WTC11 (cell line): ENCODE data around the gene SLC6A1. TPM values are rescaled to one million over a fixed set of nuclear protein-coding genes. Genes with fewer than 3 reads are reported as not detected.

Source experiments
- ATAC-seq: fragments of 200-7000 bp; cut with Tn5 transposase; 2 replicates; pipeline ENCODE4 v1.10.0; 2021; ENCODE audit warnings: mild to moderate bottlenecking, moderate library complexity
- CTCF ChIA-PET: fragments of 300-600 bp; sonication (Branson Sonifier 250); formaldehyde crosslinking; loops from one replicate; lab custom pipeline; 2021; ENCODE audit warnings: antibody characterized with exemption; lab: Charles Lee
- POLR2A ChIA-PET: fragments of 350-600 bp; sonication (Branson Sonifier 250); formaldehyde crosslinking; loops from one replicate; lab custom pipeline; 2021; ENCODE audit warnings: antibody characterized with exemption; lab: Charles Lee
- DNase-seq: peaks from one replicate; pipeline ENCODE4 v3.0.0; 2021; ENCODE audit warnings: low spot score
- H3K27ac Mint-ChIP-seq: 2 replicates; pipeline ENCODE4 v1.8.0; 2021; ENCODE audit warnings: mixed read lengths
- H3K27me3 Mint-ChIP-seq: 2 replicates; pipeline ENCODE4 v1.8.0; 2021; ENCODE audit warnings: low read depth, mild to moderate bottlenecking, moderate library complexity, mixed read lengths
- H3K36me3 Mint-ChIP-seq: 2 replicates; pipeline ENCODE4 v1.8.0; 2021; ENCODE audit warnings: mixed read lengths
- H3K4me1 Mint-ChIP-seq: 2 replicates; pipeline ENCODE4 v1.8.0; 2022; ENCODE audit warnings: mixed read lengths
- H3K4me3 Mint-ChIP-seq: 2 replicates; pipeline ENCODE4 v1.8.0; 2021; ENCODE audit warnings: mild to moderate bottlenecking, moderate library complexity, mixed read lengths
- H3K9me3 Mint-ChIP-seq: 2 replicates; pipeline ENCODE4 v1.8.0; 2021; ENCODE audit warnings: mixed read lengths
- CREB1 ChIP-seq: sonication (generic); formaldehyde crosslinking; IDR thresholded peaks from 2 replicates; pipeline ENCODE4 v1.8.0; 2023; ENCODE audit warnings: mild to moderate bottlenecking, missing genetic modification reagents
- CREM ChIP-seq: sonication (generic); formaldehyde crosslinking; IDR thresholded peaks from 2 replicates; pipeline ENCODE4 v1.8.1; 2022; ENCODE audit warnings: mild to moderate bottlenecking, missing genetic modification reagents, moderate library complexity
- JAZF1 ChIP-seq: fragments of 250-450 bp; sonication (Bioruptor Pico); IDR thresholded peaks from 2 replicates; pipeline ENCODE4 v1.9.0; 2021; ENCODE audit warnings: moderate library complexity, mild to moderate bottlenecking, inconsistent platforms
- MXD4 ChIP-seq: fragments of 250-450 bp; sonication (Bioruptor Pico); IDR thresholded peaks from 2 replicates; pipeline ENCODE4 v1.8.0; 2021; ENCODE audit warnings: mild to moderate bottlenecking, moderate library complexity, borderline replicate concordance
- NR2C2 ChIP-seq: sonication (generic); formaldehyde crosslinking; IDR thresholded peaks from 2 replicates; pipeline ENCODE4 v1.8.0; 2022; ENCODE audit warnings: mild to moderate bottlenecking, missing genetic modification reagents
- NR3C1 ChIP-seq: sonication (generic); formaldehyde crosslinking; conservative IDR thresholded peaks from 2 replicates; pipeline ENCODE4 v1.8.1; 2023; ENCODE audit warnings: low read depth, mild to moderate bottlenecking, missing genetic modification reagents
- ZNF416 ChIP-seq: fragments of 250-450 bp; sonication (Bioruptor Pico); IDR thresholded peaks from 2 replicates; pipeline ENCODE4 v1.9.0; 2021; ENCODE audit warnings: mild to moderate bottlenecking, inconsistent platforms
- total RNA-seq: library from RNA; stranded (reverse); gene quantifications from 3 replicates; pipeline ENCODE4 v1.2.3, GENCODE V29; 2021
- TF ChIP-seq, protein P1 (sequence below): sonication (generic); formaldehyde crosslinking; IDR thresholded peaks from 2 replicates; pipeline ENCODE4 v1.8.0; 2023; ENCODE audit warnings: mild to moderate bottlenecking, missing genetic modification reagents
- TF ChIP-seq, protein P2 (sequence below): fragments of 200-600 bp; IDR thresholded peaks from 2 replicates; pipeline ENCODE4 v1.8.0; 2022; ENCODE audit warnings: antibody characterized with exemption
- TF ChIP-seq, protein P3 (sequence below): sonication (generic); formaldehyde crosslinking; IDR thresholded peaks from 2 replicates; pipeline ENCODE4 v1.8.0; 2022; ENCODE audit warnings: mild to moderate bottlenecking, missing genetic modification reagents
- TF ChIP-seq, protein P4 (sequence below): sonication (generic); formaldehyde crosslinking; IDR thresholded peaks from 2 replicates; pipeline ENCODE4 v1.8.1; 2023; ENCODE audit warnings: mild to moderate bottlenecking, missing genetic modification reagents
- TF ChIP-seq, protein P5 (sequence below): sonication (generic); formaldehyde crosslinking; IDR thresholded peaks from 2 replicates; pipeline ENCODE4 v1.8.1; 2022; ENCODE audit warnings: low read depth, mild to moderate bottlenecking, moderate library complexity, missing genetic modification reagents, borderline replicate concordance
- TF ChIP-seq, protein P6 (sequence below): fragments of 250-450 bp; sonication (Bioruptor Pico); IDR thresholded peaks from 2 replicates; pipeline ENCODE4 v1.9.0; 2021; ENCODE audit warnings: mild to moderate bottlenecking
- TF ChIP-seq, protein P7 (sequence below): fragments of 250-450 bp; sonication (Bioruptor Pico); conservative IDR thresholded peaks from 2 replicates; pipeline ENCODE4 v1.9.0; 2021; ENCODE audit warnings: mild to moderate bottlenecking

SLC6A1 gene
- total RNA-seq, 1 experiment from 2014 or later = 0.72 TPM

DNA sequence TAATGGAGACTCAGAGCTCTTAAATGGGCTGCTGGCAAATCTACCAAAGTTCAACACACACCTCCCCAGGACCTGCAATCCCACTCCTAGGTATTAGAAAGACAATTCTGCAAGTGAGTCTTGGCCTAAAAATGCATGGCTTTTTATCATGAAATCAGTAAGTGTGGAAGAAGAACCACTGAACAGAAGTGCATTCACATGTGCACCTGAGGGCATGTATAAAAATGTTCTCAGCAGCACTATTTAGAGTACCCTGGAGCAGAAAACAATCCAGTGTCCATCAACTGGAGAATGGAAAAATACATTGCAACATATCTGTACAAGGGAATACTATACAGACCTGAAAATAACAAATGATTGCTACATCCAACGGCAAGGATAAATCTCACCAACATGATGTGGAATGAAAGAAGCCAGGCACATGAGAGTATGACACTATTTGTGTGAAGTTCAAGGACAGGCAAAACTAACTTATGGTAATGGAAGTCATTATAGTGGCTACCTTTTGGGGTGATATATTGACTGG lies 8.1 kb upstream of the SLC6A1 start (continued):
- TF ChIP-seq, protein P1, sequence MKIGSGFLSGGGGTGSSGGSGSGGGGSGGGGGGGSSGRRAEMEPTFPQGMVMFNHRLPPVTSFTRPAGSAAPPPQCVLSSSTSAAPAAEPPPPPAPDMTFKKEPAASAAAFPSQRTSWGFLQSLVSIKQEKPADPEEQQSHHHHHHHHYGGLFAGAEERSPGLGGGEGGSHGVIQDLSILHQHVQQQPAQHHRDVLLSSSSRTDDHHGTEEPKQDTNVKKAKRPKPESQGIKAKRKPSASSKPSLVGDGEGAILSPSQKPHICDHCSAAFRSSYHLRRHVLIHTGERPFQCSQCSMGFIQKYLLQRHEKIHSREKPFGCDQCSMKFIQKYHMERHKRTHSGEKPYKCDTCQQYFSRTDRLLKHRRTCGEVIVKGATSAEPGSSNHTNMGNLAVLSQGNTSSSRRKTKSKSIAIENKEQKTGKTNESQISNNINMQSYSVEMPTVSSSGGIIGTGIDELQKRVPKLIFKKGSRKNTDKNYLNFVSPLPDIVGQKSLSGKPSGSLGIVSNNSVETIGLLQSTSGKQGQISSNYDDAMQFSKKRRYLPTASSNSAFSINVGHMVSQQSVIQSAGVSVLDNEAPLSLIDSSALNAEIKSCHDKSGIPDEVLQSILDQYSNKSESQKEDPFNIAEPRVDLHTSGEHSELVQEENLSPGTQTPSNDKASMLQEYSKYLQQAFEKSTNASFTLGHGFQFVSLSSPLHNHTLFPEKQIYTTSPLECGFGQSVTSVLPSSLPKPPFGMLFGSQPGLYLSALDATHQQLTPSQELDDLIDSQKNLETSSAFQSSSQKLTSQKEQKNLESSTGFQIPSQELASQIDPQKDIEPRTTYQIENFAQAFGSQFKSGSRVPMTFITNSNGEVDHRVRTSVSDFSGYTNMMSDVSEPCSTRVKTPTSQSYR (CRISPR knock-in tag) = no peak

DNA sequence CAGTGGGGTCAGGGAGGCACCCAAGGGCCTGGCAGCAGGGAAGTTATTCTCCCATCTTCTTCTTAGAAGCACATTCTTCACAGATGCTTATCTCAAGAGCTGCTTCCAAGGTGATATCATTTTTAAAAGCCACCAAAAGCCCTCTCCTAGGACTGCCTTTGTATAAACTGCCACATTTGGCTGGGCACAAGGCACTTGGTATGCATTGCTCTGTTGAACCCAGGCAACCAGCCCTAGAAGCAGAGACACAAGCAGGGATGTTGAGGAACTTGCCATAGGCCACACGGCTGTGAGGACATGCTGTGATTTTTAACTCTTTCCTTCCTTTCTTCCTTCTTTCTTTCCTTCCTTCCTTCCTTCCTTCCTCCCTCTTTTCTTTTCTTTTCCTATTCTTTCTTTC lies 7.4 kb upstream of the SLC6A1 start:
- no peaks in the 10 kb centered on the region for H3K36me3 Mint-ChIP-seq
- peaks cover 30% of the 10 kb centered on the region for H3K27me3 Mint-ChIP-seq
- POLR2A ChIA-PET = no interaction called here
- no peak overlapping the region for H3K4me3 Mint-ChIP-seq
- CTCF ChIA-PET = interaction anchor here (0.8 to 2.6 kb wide), 4 partner anchors 24 to 43 kb away, joined by 3 to 7 read pairs (median 4); no protein-coding TSS in a partner anchor
- no peak overlapping the region for H3K27ac Mint-ChIP-seq
- H3K9me3 Mint-ChIP-seq = peaks cover 2% of the 10 kb centered on the region; the same call in 1 of the 2 replicates
- TF ChIP-seq JAZF1 (CRISPR knock-in tag) = no peak
- TF ChIP-seq, protein P2, sequence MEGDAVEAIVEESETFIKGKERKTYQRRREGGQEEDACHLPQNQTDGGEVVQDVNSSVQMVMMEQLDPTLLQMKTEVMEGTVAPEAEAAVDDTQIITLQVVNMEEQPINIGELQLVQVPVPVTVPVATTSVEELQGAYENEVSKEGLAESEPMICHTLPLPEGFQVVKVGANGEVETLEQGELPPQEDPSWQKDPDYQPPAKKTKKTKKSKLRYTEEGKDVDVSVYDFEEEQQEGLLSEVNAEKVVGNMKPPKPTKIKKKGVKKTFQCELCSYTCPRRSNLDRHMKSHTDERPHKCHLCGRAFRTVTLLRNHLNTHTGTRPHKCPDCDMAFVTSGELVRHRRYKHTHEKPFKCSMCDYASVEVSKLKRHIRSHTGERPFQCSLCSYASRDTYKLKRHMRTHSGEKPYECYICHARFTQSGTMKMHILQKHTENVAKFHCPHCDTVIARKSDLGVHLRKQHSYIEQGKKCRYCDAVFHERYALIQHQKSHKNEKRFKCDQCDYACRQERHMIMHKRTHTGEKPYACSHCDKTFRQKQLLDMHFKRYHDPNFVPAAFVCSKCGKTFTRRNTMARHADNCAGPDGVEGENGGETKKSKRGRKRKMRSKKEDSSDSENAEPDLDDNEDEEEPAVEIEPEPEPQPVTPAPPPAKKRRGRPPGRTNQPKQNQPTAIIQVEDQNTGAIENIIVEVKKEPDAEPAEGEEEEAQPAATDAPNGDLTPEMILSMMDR = no peak
- TF ChIP-seq NR3C1 (CRISPR knock-in tag) = no peak
- no peak for TF ChIP-seq CREM (CRISPR knock-in tag)
- TF ChIP-seq, protein P3, sequence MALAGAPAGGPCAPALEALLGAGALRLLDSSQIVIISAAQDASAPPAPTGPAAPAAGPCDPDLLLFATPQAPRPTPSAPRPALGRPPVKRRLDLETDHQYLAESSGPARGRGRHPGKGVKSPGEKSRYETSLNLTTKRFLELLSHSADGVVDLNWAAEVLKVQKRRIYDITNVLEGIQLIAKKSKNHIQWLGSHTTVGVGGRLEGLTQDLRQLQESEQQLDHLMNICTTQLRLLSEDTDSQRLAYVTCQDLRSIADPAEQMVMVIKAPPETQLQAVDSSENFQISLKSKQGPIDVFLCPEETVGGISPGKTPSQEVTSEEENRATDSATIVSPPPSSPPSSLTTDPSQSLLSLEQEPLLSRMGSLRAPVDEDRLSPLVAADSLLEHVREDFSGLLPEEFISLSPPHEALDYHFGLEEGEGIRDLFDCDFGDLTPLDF (CRISPR knock-in tag) = no peak
- TF ChIP-seq, protein P4, sequence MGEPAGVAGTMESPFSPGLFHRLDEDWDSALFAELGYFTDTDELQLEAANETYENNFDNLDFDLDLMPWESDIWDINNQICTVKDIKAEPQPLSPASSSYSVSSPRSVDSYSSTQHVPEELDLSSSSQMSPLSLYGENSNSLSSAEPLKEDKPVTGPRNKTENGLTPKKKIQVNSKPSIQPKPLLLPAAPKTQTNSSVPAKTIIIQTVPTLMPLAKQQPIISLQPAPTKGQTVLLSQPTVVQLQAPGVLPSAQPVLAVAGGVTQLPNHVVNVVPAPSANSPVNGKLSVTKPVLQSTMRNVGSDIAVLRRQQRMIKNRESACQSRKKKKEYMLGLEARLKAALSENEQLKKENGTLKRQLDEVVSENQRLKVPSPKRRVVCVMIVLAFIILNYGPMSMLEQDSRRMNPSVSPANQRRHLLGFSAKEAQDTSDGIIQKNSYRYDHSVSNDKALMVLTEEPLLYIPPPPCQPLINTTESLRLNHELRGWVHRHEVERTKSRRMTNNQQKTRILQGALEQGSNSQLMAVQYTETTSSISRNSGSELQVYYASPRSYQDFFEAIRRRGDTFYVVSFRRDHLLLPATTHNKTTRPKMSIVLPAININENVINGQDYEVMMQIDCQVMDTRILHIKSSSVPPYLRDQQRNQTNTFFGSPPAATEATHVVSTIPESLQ (CRISPR knock-in tag) = no peak
- TF ChIP-seq, protein P5, sequence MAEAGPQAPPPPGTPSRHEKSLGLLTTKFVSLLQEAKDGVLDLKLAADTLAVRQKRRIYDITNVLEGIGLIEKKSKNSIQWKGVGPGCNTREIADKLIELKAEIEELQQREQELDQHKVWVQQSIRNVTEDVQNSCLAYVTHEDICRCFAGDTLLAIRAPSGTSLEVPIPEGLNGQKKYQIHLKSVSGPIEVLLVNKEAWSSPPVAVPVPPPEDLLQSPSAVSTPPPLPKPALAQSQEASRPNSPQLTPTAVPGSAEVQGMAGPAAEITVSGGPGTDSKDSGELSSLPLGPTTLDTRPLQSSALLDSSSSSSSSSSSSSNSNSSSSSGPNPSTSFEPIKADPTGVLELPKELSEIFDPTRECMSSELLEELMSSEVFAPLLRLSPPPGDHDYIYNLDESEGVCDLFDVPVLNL (CRISPR knock-in tag) = no peak
- ATAC-seq (no peak), DNase-seq (no peak)
- peaks cover 23% of the 10 kb centered on the region for H3K4me1 Mint-ChIP-seq

DNA sequence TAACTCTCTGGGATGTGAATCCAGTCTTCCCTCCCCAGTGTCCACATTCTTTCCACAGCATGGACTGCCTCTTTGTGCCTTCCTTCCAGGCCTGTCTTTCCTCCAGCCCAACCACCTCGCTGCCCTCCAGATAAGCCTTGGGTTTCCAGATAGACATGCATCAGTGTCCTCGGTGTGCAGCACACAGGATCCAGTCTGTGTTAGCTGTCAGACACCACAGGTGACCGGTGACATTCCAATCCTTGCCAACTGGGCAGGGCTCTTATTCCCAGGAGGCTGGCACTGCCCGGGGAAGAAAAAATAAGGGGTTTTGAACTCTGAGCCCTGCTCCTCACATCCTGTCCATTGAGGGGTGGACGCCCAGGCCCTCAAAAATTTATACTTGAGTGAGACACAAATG lies 6.0 kb upstream of the SLC6A1 start:
- POLR2A ChIA-PET = no interaction called here
- CTCF ChIA-PET = interaction anchor here (1.5 to 2.6 kb wide), 2 partner anchors 41 to 44 kb away, joined by 5 to 7 read pairs; no protein-coding TSS in a partner anchor
- peaks cover 36% of the 10 kb centered on the region for H3K27me3 Mint-ChIP-seq
- ATAC-seq (no peak), DNase-seq (no peak)
- peaks cover 6% of the 10 kb centered on the region; the same call in 1 of the 2 replicates for H3K9me3 Mint-ChIP-seq
- H3K27ac Mint-ChIP-seq = no peak overlapping the region
- peaks cover 27% of the 10 kb centered on the region for H3K4me1 Mint-ChIP-seq
- H3K4me3 Mint-ChIP-seq = no peak overlapping the region
- no peaks in the 10 kb centered on the region for H3K36me3 Mint-ChIP-seq
- TF ChIP-seq, protein P6, sequence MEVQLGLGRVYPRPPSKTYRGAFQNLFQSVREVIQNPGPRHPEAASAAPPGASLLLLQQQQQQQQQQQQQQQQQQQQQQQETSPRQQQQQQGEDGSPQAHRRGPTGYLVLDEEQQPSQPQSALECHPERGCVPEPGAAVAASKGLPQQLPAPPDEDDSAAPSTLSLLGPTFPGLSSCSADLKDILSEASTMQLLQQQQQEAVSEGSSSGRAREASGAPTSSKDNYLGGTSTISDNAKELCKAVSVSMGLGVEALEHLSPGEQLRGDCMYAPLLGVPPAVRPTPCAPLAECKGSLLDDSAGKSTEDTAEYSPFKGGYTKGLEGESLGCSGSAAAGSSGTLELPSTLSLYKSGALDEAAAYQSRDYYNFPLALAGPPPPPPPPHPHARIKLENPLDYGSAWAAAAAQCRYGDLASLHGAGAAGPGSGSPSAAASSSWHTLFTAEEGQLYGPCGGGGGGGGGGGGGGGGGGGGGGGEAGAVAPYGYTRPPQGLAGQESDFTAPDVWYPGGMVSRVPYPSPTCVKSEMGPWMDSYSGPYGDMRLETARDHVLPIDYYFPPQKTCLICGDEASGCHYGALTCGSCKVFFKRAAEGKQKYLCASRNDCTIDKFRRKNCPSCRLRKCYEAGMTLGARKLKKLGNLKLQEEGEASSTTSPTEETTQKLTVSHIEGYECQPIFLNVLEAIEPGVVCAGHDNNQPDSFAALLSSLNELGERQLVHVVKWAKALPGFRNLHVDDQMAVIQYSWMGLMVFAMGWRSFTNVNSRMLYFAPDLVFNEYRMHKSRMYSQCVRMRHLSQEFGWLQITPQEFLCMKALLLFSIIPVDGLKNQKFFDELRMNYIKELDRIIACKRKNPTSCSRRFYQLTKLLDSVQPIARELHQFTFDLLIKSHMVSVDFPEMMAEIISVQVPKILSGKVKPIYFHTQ = no peak
- TF ChIP-seq, protein P7, sequence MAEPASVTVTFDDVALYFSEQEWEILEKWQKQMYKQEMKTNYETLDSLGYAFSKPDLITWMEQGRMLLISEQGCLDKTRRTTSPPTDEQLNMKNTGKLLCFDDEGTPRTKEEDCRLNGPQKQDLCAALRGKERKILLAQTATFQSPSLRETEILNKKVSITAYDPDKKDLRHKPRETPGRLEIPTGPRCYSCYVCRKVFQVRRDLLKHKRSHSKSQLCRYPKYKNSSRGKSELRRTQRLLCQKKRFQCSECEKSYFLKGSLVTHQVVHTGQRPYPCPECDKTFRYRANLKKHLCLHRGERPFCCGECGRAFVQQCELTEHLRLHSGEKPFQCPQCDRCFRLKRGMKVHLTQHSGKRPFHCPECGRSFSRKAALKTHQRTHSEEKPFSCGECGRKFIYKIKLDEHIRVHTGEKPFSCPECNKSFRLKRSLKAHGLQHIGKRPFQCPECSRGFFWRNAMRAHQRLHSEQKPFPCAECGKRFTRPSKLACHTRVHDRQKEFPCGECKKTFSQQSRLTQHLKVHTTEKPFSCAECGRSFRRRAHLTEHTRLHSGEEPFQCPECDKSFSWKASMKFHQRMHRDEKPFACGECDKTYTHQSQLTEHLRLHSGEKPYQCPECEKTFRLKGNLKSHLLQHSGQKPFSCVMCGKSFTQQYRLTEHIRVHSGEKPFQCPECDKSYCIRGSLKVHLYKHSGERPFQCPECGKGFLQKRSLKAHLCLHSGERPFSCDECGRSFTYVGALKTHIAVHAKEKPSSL (CRISPR knock-in tag) = no peak
- TF ChIP-seq NR2C2 (CRISPR knock-in tag) (no peak), ZNF416 (CRISPR knock-in tag) (no peak), CREB1 (CRISPR knock-in tag) (no peak), MXD4 (CRISPR knock-in tag) (no peak)
- TF ChIP-seq, protein P1 (CRISPR knock-in tag) = no peak
